Gastrocnemius medialis (tissue), 4 donors: ENCODE measurements around the gene PARD3. TPM values are rescaled to one million over a fixed set of nuclear protein-coding genes. Genes with fewer than 3 reads are reported as not detected.

ENCODE experiments used
- ATAC-seq, 2 donors: fragments of 150-250 bp; one replicate each; pipeline ENCODE4 v1.9.1; 2016
- DNase-seq, 2 donors: peaks; one replicate each; pipeline ENCODE4 v3.0.0-alpha.2; 2019
- H3K27ac ChIP-seq, 4 donors: fragments of 200-600 bp; sonication (generic); 1 replicate in 1 of 4; 2 replicates in 3 of 4; pipeline ENCODE4 v1.5.1; 2016 to 2018; ENCODE audit warnings: mild to moderate bottlenecking in 2 of 4, moderate library complexity in 1 of 4
- H3K27me3 ChIP-seq, 3 donors: fragments of 200-600 bp; sonication (generic) in 2 of 3; 1 replicate in 1 of 3; 2 replicates in 2 of 3; pipeline versions ENCODE4 v1.5.1 to v1.6.0; 2016 to 2019; ENCODE audit warnings: mild to moderate bottlenecking in 1 of 3, moderate library complexity in 1 of 3
- H3K36me3 ChIP-seq, 2 donors: fragments of 200-600 bp; sonication (generic) in 1 of 2; one replicate each; pipeline ENCODE4 v1.5.1; 2017 to 2018
- H3K4me1 ChIP-seq, 2 donors: fragments of 200-600 bp; sonication (generic) in 1 of 2; one replicate each; pipeline ENCODE4 v1.5.1; 2016 to 2017; ENCODE audit warnings: mild to moderate bottlenecking in 2 of 2
- H3K4me3 ChIP-seq, 4 donors: fragments of 200-600 bp; sonication (generic) in 3 of 4; 1 replicate in 1 of 4; 2 replicates in 3 of 4; pipeline ENCODE4 v1.5.1; 2016 to 2019; ENCODE audit warnings: mild to moderate bottlenecking in 2 of 4
- H3K9me3 ChIP-seq, 3 donors: fragments of 200-600 bp; sonication (generic) in 2 of 3; 1 replicate in 1 of 3; 2 replicates in 2 of 3; pipeline ENCODE4 v1.5.1; 2016 to 2019
- CTCF ChIP-seq, 5 experiments: fragments of 450-650 bp in 3 of 5; fragments of 200-600 bp in 2 of 5; sonication (generic) in 2 of 5; IDR thresholded peaks in 4 of 5; conservative IDR thresholded peaks in 1 of 5; 1 replicate in 4 of 5; 2 replicates in 1 of 5; pipeline ENCODE4 v1.5.1; 2016 to 2019; ENCODE audit warnings: antibody characterized with exemption in 5 of 5, mild to moderate bottlenecking in 3 of 5, moderate library complexity in 3 of 5
- POLR2A ChIP-seq, 2 donors: fragments of 450-650 bp; IDR thresholded peaks; one replicate each; pipeline ENCODE4 v1.6.1; 2017; ENCODE audit warnings: antibody characterized with exemption in 2 of 2, mild to moderate bottlenecking in 2 of 2, moderate library complexity in 2 of 2
- in situ Hi-C, 4 donors: fragments of 200-750 bp; cut with MboI; loops; one replicate each; pipeline versions ENCODE4 v1.15.0 to v1.8.0; 2017; ENCODE audit warnings: low sequenced_read_pairs in 4 of 4
- intact Hi-C: fragments of 100-400 bp; cut with DNase I; formaldehyde crosslinking; loops from one replicate; pipeline ENCODE4 v1.15.1; 2023; ENCODE audit warnings: low total_unique reads
- total RNA-seq, 4 donors: library from RNA; depleted of rRNA; stranded (reverse); fragments of >200 nt; gene quantifications; one replicate each; pipeline versions ENCODE4 v1.1.0 to v1.2.3, GENCODE V29; 2016

PARD3 gene
- total RNA-seq, 4 donors from 2014 or later = 64.6 to 75.8 (median 68.3) TPM

- H3K27me3 ChIP-seq = no peaks in the 10 kb centered on the region
- H3K36me3 ChIP-seq = no peaks in the 10 kb centered on the region
- TF ChIP-seq POLR2A (IDR thresholded peaks at IDR 0.05) (no peak), CTCF (IDR thresholded peaks at IDR 0.05 in 4 of 5, conservative IDR thresholded peaks at IDR 0.05 in 1 of 5) (no peak)
- H3K4me1 ChIP-seq = no peaks in the 10 kb centered on the region
- intact Hi-C loops = no loop called here
- ATAC-seq (no peak), DNase-seq (no peak)
- H3K4me3 ChIP-seq = no peak overlapping the region
- H3K9me3 ChIP-seq = no peaks in the 10 kb centered on the region
- H3K27ac ChIP-seq = no peak overlapping the region
- in situ Hi-C loops = no loop called here
Measured at GRCh38 chr10:34555653-34556052, 259.4 kb downstream of the PARD3 start.

- in situ Hi-C loops = no loop called here
- no peak for ATAC-seq
- H3K27ac ChIP-seq = no peak overlapping the region
- H3K27me3 ChIP-seq = no peaks in the 10 kb centered on the region
- H3K4me3 ChIP-seq = no peak overlapping the region
- TF ChIP-seq CTCF (IDR thresholded peaks at IDR 0.05 in 4 of 5, conservative IDR thresholded peaks at IDR 0.05 in 1 of 5) = no peak
- TF ChIP-seq POLR2A (IDR thresholded peaks at IDR 0.05) = no peak
- H3K36me3 ChIP-seq = no peaks in the 10 kb centered on the region
- H3K4me1 ChIP-seq = peaks cover 2 to 5% of the 10 kb centered on the region in 2 donors
- no peaks in the 10 kb centered on the region for H3K9me3 ChIP-seq
- intact Hi-C loops = no loop called here
- DNase-seq = no peak
Measured at GRCh38 chr10:34553747-34554146, 261.3 kb downstream of the PARD3 start.

- in situ Hi-C loops = no loop called here
- Histone ChIP-seq H3K27ac (no peak overlapping the region), H3K36me3 (no peaks in the 10 kb centered on the region), H3K9me3 (no peaks in the 10 kb centered on the region), H3K27me3 (no peaks in the 10 kb centered on the region), H3K4me1 (peaks cover 24 to 26% of the 10 kb centered on the region in 2 donors), H3K4me3 (no peak overlapping the region)
- no peak for TF ChIP-seq POLR2A (IDR thresholded peaks at IDR 0.05)
- TF ChIP-seq CTCF (IDR thresholded peaks at IDR 0.05 in 4 of 5, conservative IDR thresholded peaks at IDR 0.05 in 1 of 5) = no peak
- DNase-seq (no peak), ATAC-seq (no peak)
- intact Hi-C loops = no loop called here
Measured at GRCh38 chr10:34551295-34551694, 263.8 kb downstream of the PARD3 start.

- Histone ChIP-seq H3K4me1 (peaks cover 24 to 26% of the 10 kb centered on the region in 2 donors), H3K9me3 (no peaks in the 10 kb centered on the region), H3K27me3 (no peaks in the 10 kb centered on the region), H3K27ac (no peak overlapping the region), H3K36me3 (no peaks in the 10 kb centered on the region), H3K4me3 (no peak overlapping the region)
- no peak for DNase-seq
- no peak for TF ChIP-seq CTCF (IDR thresholded peaks at IDR 0.05 in 4 of 5, conservative IDR thresholded peaks at IDR 0.05 in 1 of 5)
- no peak for TF ChIP-seq POLR2A (IDR thresholded peaks at IDR 0.05)
- in situ Hi-C loops (no loop called here), intact Hi-C loops (no loop called here)
- ATAC-seq = no peak
Measured at GRCh38 chr10:34549953-34550352, 265.1 kb downstream of the PARD3 start.

- TF ChIP-seq CTCF (IDR thresholded peaks at IDR 0.05 in 4 of 5, conservative IDR thresholded peaks at IDR 0.05 in 1 of 5) (no peak), POLR2A (IDR thresholded peaks at IDR 0.05) (no peak)
- no peaks in the 10 kb centered on the region for H3K27me3 ChIP-seq
- in situ Hi-C loops (no loop called here), intact Hi-C loops (no loop called here)
- no peaks in the 10 kb centered on the region for H3K9me3 ChIP-seq
- no peak overlapping the region for H3K27ac ChIP-seq
- H3K4me3 ChIP-seq = no peak overlapping the region
- no peak for ATAC-seq
- H3K4me1 ChIP-seq = peaks cover 24 to 26% of the 10 kb centered on the region in 2 donors
- no peak for DNase-seq
- H3K36me3 ChIP-seq = no peaks in the 10 kb centered on the region
Measured at GRCh38 chr10:34549001-34549400, 266.1 kb downstream of the PARD3 start.
